H1 (cell line): ENCODE measurements around the gene PRRX2. TPM values are rescaled to one million over a fixed set of nuclear protein-coding genes. Genes with fewer than 3 reads are reported as not detected.

ENCODE experiments used
- CTCF ChIA-PET: fragments of 300-600 bp; sonication (Branson Sonifier 250); formaldehyde crosslinking; loops from one replicate; lab custom pipeline; 2021; ENCODE audit not compliant: partially characterized antibody; lab: Charles Lee
- POLR2A ChIA-PET: fragments of 300-600 bp; sonication (Branson Sonifier 250); formaldehyde crosslinking; loops from one replicate; lab custom pipeline; 2021; ENCODE audit warnings: inconsistent platforms; ENCODE audit not compliant: partially characterized antibody; lab: Charles Lee
- DNase-seq, 2 experiments: peaks; one replicate each; pipeline versions ENCODE4 v3.0.0 to v3.0.0-alpha.2; 2010 to 2022; ENCODE audit warnings: low spot score in 2 of 2, low read depth in 1 of 2, mixed read lengths in 1 of 2
- FAIRE-seq: peaks from 2 replicates; lab custom pipeline; 2011; peaks lifted over from hg19 to GRCh38; lab: Jason Lieb, UNC
- H2AFZ ChIP-seq: 2 replicates; pipeline ENCODE4 v1.8.1; 2012; ENCODE audit warnings: low read length, inconsistent platforms
- H2AK5ac ChIP-seq: 2 replicates; pipeline ENCODE4 v1.6.1; 2013; ENCODE audit warnings: low read depth, low read length
- H2BK120ac ChIP-seq: replicated peaks from 2 replicates; pipeline ENCODE3; 2013; ENCODE audit warnings: low read depth, low read length, inconsistent platforms
- H2BK12ac ChIP-seq: 2 replicates; pipeline ENCODE4 v1.6.1; 2013; ENCODE audit warnings: low read depth, low read length
- H2BK15ac ChIP-seq: 2 replicates; pipeline ENCODE4 v1.6.1; 2013; ENCODE audit warnings: low read length
- H2BK20ac ChIP-seq: 2 replicates; pipeline ENCODE4 v1.6.1; 2013; ENCODE audit warnings: low read length
- H2BK5ac ChIP-seq: 2 replicates; pipeline ENCODE4 v1.6.1; 2013; ENCODE audit warnings: low read depth, low read length
- H3K14ac ChIP-seq: 2 replicates; pipeline ENCODE4 v1.6.1; 2013; ENCODE audit warnings: inconsistent platforms; ENCODE audit not compliant: insufficient read length
- H3K18ac ChIP-seq: 2 replicates; pipeline ENCODE4 v1.6.1; 2013; ENCODE audit warnings: low read length; ENCODE audit errors: extremely low read depth
- H3K23ac ChIP-seq: 2 replicates; pipeline ENCODE4 v1.6.1; 2013; ENCODE audit warnings: inconsistent platforms; ENCODE audit not compliant: insufficient read length
- H3K23me2 ChIP-seq: 2 replicates; pipeline ENCODE4 v1.6.1; 2013; ENCODE audit warnings: low read depth, low read length
- H3K27ac ChIP-seq: 2 replicates; pipeline ENCODE4 v1.6.1; 2011; ENCODE audit warnings: low read depth, low read length, inconsistent platforms
- H3K27me3 ChIP-seq, 4 experiments: replicated peaks in 1 of 4; 1 replicate in 1 of 4; 2 replicates in 3 of 4; pipeline versions ENCODE4 v1.6.1 to v1.8.1; 2011 to 2013; ENCODE audit warnings: low read length in 3 of 4, mild to moderate bottlenecking in 3 of 4, inconsistent platforms in 2 of 4, mixed read lengths in 2 of 4, moderate library complexity in 1 of 4; ENCODE audit not compliant: control insufficient read depth in 3 of 4, insufficient read depth in 3 of 4; ENCODE audit errors: extremely low read depth in 1 of 4
- H3K36me3 ChIP-seq, 4 experiments: 2 replicates each; pipeline versions ENCODE4 v1.6.1 to v1.8.1; 2011 to 2013; ENCODE audit warnings: mild to moderate bottlenecking in 4 of 4, low read length in 3 of 4, moderate library complexity in 2 of 4, control low read depth in 1 of 4, inconsistent platforms in 1 of 4; ENCODE audit not compliant: insufficient read depth in 4 of 4, control insufficient read depth in 2 of 4
- H3K4ac ChIP-seq: replicated peaks from 2 replicates; pipeline ENCODE3; 2013; ENCODE audit warnings: low read length, low read depth, mixed read lengths, inconsistent platforms; ENCODE audit not compliant: insufficient read length
- H3K4me1 ChIP-seq, 4 experiments: replicated peaks in 1 of 4; 1 replicate in 1 of 4; 2 replicates in 3 of 4; pipeline versions ENCODE4 v1.6.1 to v1.8.1; 2011 to 2013; ENCODE audit warnings: low read length in 3 of 4, inconsistent platforms in 2 of 4, mixed read lengths in 1 of 4; ENCODE audit not compliant: insufficient read depth in 4 of 4, control insufficient read depth in 3 of 4
- H3K4me2 ChIP-seq, 2 experiments: 2 replicates each; pipeline versions ENCODE4 v1.6.1 to v1.8.1; 2011 to 2013; ENCODE audit warnings: low read depth in 2 of 2, low read length in 2 of 2, control low read depth in 1 of 2, inconsistent platforms in 1 of 2, mild to moderate bottlenecking in 1 of 2; ENCODE audit not compliant: insufficient read depth in 1 of 2
- H3K4me3 ChIP-seq, 4 experiments: fragments of 200-600, 300-600 bp in 1 of 4; sonication (generic), shearing (Covaris generic), sonication (Bioruptor Twin) in 1 of 4; 2 replicates each; pipeline versions ENCODE4 v1.5.1 to v1.8.1; 2011 to 2016; ENCODE audit warnings: low read length in 4 of 4, low read depth in 3 of 4, control low read depth in 2 of 4, inconsistent platforms in 2 of 4, mild to moderate bottlenecking in 2 of 4, mixed read lengths in 1 of 4, moderate library complexity in 1 of 4; ENCODE audit not compliant: insufficient read depth in 2 of 4; ENCODE audit errors: extremely low read depth in 1 of 4
- H3K56ac ChIP-seq: replicated peaks from 2 replicates; pipeline ENCODE3; 2013; ENCODE audit warnings: low read depth, mild to moderate bottlenecking, mixed read lengths, low read length, inconsistent platforms; ENCODE audit not compliant: insufficient read length
- H3K79me1 ChIP-seq: 2 replicates; pipeline ENCODE4 v1.6.1; 2013; ENCODE audit warnings: low read depth, low read length, control low read depth
- H3K79me2 ChIP-seq, 2 experiments: 2 replicates each; pipeline versions ENCODE4 v1.6.1 to v1.8.1; 2012 to 2013; ENCODE audit warnings: low read length in 2 of 2, mild to moderate bottlenecking in 2 of 2, inconsistent platforms in 1 of 2; ENCODE audit not compliant: insufficient read depth in 2 of 2, control insufficient read depth in 1 of 2
- H3K9ac ChIP-seq, 4 experiments: replicated peaks in 1 of 4; 1 replicate in 1 of 4; 2 replicates in 3 of 4; pipeline versions ENCODE4 v1.6.1 to v1.8.1; 2011 to 2013; ENCODE audit warnings: low read depth in 3 of 4, low read length in 3 of 4, control low read depth in 2 of 4, mild to moderate bottlenecking in 2 of 4, moderate library complexity in 2 of 4, inconsistent platforms in 1 of 4; ENCODE audit errors: extremely low read depth in 1 of 4
- H3K9me3 ChIP-seq, 2 experiments: 2 replicates each; pipeline versions ENCODE4 v1.6.1 to v1.8.1; 2012 to 2013; ENCODE audit warnings: mild to moderate bottlenecking in 2 of 2, moderate library complexity in 2 of 2, control low read depth in 1 of 2, inconsistent platforms in 1 of 2, low read depth in 1 of 2, low read length in 1 of 2, mixed read lengths in 1 of 2; ENCODE audit not compliant: insufficient read depth in 2 of 2
- H4K20me1 ChIP-seq, 2 experiments: replicated peaks in 1 of 2; 2 replicates each; pipeline versions ENCODE3 to v1.8.1; 2011 to 2013; ENCODE audit warnings: inconsistent platforms in 2 of 2, low read length in 2 of 2, mild to moderate bottlenecking in 1 of 2; ENCODE audit not compliant: insufficient read depth in 2 of 2, control insufficient read depth in 1 of 2
- H4K5ac ChIP-seq: 2 replicates; pipeline ENCODE4 v1.6.1; 2013; ENCODE audit warnings: low read length, low read depth, mixed read lengths, inconsistent platforms; ENCODE audit not compliant: insufficient read length
- H4K8ac ChIP-seq: 2 replicates; pipeline ENCODE4 v1.8.0; 2013; ENCODE audit warnings: mild to moderate bottlenecking, moderate library complexity, low read length, inconsistent platforms; ENCODE audit not compliant: insufficient read depth; ENCODE audit errors: extremely low read depth
- H4K91ac ChIP-seq: replicated peaks from 2 replicates; pipeline ENCODE3; 2013; ENCODE audit warnings: low read length, mixed read lengths, inconsistent platforms; ENCODE audit not compliant: insufficient read length
- CBX5 ChIP-seq: fragments of 300-800, 300-1000 bp; sonication (generic); IDR thresholded peaks from 2 replicates; pipeline ENCODE4 v1.7.1; 2016; ENCODE audit warnings: antibody characterized with exemption, low read length, low read depth
- CBX8 ChIP-seq: fragments of 300-800, 300-1000 bp; sonication (generic); IDR thresholded peaks from 2 replicates; pipeline ENCODE4 v1.7.1; 2016; ENCODE audit warnings: low read depth, low read length, borderline replicate concordance
- CHD2 ChIP-seq: IDR thresholded peaks from 2 replicates; pipeline ENCODE4 v1.6.1; 2012; ENCODE audit warnings: low read length, improper control_type of control experiment
- HDAC6 ChIP-seq: IDR thresholded peaks from one replicate; pipeline ENCODE4 v1.7.1; 2012; ENCODE audit warnings: low read depth, mild to moderate bottlenecking, inconsistent platforms, low read length, moderate library complexity
- MAFK ChIP-seq: IDR thresholded peaks from 2 replicates; pipeline ENCODE4 v1.6.1; 2012; ENCODE audit warnings: low read depth, mild to moderate bottlenecking, improper control_type of control experiment, low read length
- PHF8 ChIP-seq: fragments of 200-600 bp; sonication (generic); conservative IDR thresholded peaks from 2 replicates; pipeline ENCODE4 v1.7.1; 2012; ENCODE audit warnings: low read depth, mild to moderate bottlenecking, inconsistent platforms, low read length, moderate library complexity
- POU5F1 ChIP-seq: IDR thresholded peaks from 2 replicates; pipeline ENCODE4 v1.6.1; 2011; ENCODE audit warnings: low read depth, mild to moderate bottlenecking, low read length, moderate library complexity
- RBBP5 ChIP-seq: IDR thresholded peaks from 2 replicates; pipeline ENCODE4 v1.7.1; 2012; ENCODE audit warnings: low read depth, mild to moderate bottlenecking, inconsistent platforms, low read length, moderate library complexity, borderline replicate concordance
- RXRA ChIP-seq: IDR thresholded peaks from 2 replicates; pipeline ENCODE4 v1.6.1; 2011; ENCODE audit warnings: low read depth, mild to moderate bottlenecking, low read length, moderate library complexity; ENCODE audit not compliant: insufficient read depth
- SAP30 ChIP-seq: fragments of 300-600 bp; sonication (generic); IDR thresholded peaks from 2 replicates; pipeline ENCODE4 v1.7.1; 2012; ENCODE audit warnings: low read length, moderate library complexity, mild to moderate bottlenecking, inconsistent platforms; ENCODE audit not compliant: insufficient read depth, insufficient replicate concordance
- SP2 ChIP-seq: IDR thresholded peaks from 2 replicates; pipeline ENCODE4 v1.6.1; 2012; ENCODE audit warnings: mild to moderate bottlenecking, low read length, inconsistent platforms
- WGBS, 2 experiments: shearing (Covaris generic) in 1 of 2; methylation state at CpG; one replicate each; pipeline versions ENCODE4 v1.1.6 to v1.1.7; 2013 to 2015; ENCODE audit warnings: low lambda C conversion rate in 2 of 2, mixed read lengths in 2 of 2, inconsistent platforms in 1 of 2, low coverage in 1 of 2, missing lambda C conversion rate in 1 of 2; ENCODE audit not compliant: insufficient replicate concordance in 2 of 2, insufficient coverage in 1 of 2, insufficient read length in 1 of 2; ENCODE audit errors: extremely low coverage in 1 of 2, missing lambda C conversion rate in 1 of 2; 5-methylcytosine and 5-hydroxymethylcytosine counted together
- polyA plus RNA-seq, 7 experiments: library from polyadenylated mRNA; depleted of rRNA in 3 of 7; stranded (reverse) in 5 of 7; unstranded in 2 of 7; fragments of >200 nt in 5 of 7; fragments of 200-250 nt in 2 of 7; gene quantifications; 1 replicate in 5 of 7; 2 replicates in 1 of 7; 4 replicates in 1 of 7; pipeline versions ENCODE4 v1.2.1 to v1.2.3, GENCODE V29; 2011 to 2013; ENCODE audit warnings: missing spikeins in 2 of 7, mixed read lengths in 2 of 7
- total RNA-seq: library from RNA; stranded (reverse); fragmentation: NEBNext Ultra II Directional; extraction: Animal tissue kit (Norgen Biotek cat#: 25700); gene quantifications from 2 replicates; pipeline ENCODE4 v1.2.1, GENCODE V29; 2021

PRRX2 gene
- total and polyA plus RNA-seq, 2 of the 8 experiments (the other 6 are each of a cell fraction or from before 2014, with no cell fraction given) = 5.8 to 9.2 TPM

- FAIRE-seq (no peak), DNase-seq (no peak)
- Histone ChIP-seq H3K9me3 (no peaks in the 10 kb centered on the region), H3K56ac (no peak overlapping the region), H3K79me1 (no peaks in the 10 kb centered on the region), H3K36me3 (no peaks in the 10 kb centered on the region), H2BK20ac (no peak overlapping the region), H3K27me3 (peaks cover 9 to 20% (median 14%) of the 10 kb centered on the region in 4 experiments), H4K8ac (no peak overlapping the region; the same call in 1 of the 2 replicates), H4K91ac (no peak overlapping the region), H3K23me2 (peaks cover 9% of the 10 kb centered on the region; the same call in 1 of the 2 replicates), H3K27ac (no peak overlapping the region), H2BK15ac (no peak overlapping the region), H3K4me2 (no peak overlapping the region), H2AK5ac (no peak overlapping the region), H2BK120ac (no peak overlapping the region), H3K23ac (no peak overlapping the region), H2BK12ac (no peak overlapping the region), H4K20me1 (no peaks in the 10 kb centered on the region), H3K79me2 (no peaks in the 10 kb centered on the region), H3K4ac (no peak overlapping the region), H3K18ac (no peak overlapping the region), H2BK5ac (no peak overlapping the region), H3K14ac (no peak overlapping the region), H2AFZ (no peak overlapping the region), H3K4me1 (peaks cover 0 to 7% (median 4%) of the 10 kb centered on the region in 4 experiments; a peak in 5 of 7 replicates), H4K5ac (no peak overlapping the region), H3K9ac (0 out of 7 replicates have a peak overlapping the region, but pooled peaks of 1 of the 4 experiments have one; percentile 14), H3K4me3 (no peak overlapping the region)
- ChIA-PET POLR2A (no interaction called here), CTCF (no interaction called here)
- TF ChIP-seq CBX5 = no peak
- no peak for TF ChIP-seq POU5F1
- TF ChIP-seq RBBP5 = no peak
- no peak for TF ChIP-seq CBX8
- TF ChIP-seq SP2 = no peak
- TF ChIP-seq RXRA = no peak
- TF ChIP-seq SAP30 = no peak
- TF ChIP-seq CHD2 = no peak
- TF ChIP-seq MAFK = no peak
- no peak for TF ChIP-seq HDAC6
- no peak for TF ChIP-seq PHF8
- WGBS, 2 experiments = 88% methylated on average over 17 of the region's 17 CpGs; no CpG with 5 or more reads in 1 of the 2 experiments
Observed at GRCh38 chr9:129669141-129669718, 3.8 kb downstream of the PRRX2 start.
